ENCODE data around the gene PAQR4. TPM values are rescaled to one million over a fixed set of nuclear protein-coding genes. Genes with fewer than 3 reads are reported as not detected.
A peak's percentile ranks its signal among the peaks of the same experiment; 100 is the strongest.

Gene PAQR4
- total and polyA plus RNA-seq, 8 donors, result 2.7 to 43.2 (median 9.7) TPM

DNA sequence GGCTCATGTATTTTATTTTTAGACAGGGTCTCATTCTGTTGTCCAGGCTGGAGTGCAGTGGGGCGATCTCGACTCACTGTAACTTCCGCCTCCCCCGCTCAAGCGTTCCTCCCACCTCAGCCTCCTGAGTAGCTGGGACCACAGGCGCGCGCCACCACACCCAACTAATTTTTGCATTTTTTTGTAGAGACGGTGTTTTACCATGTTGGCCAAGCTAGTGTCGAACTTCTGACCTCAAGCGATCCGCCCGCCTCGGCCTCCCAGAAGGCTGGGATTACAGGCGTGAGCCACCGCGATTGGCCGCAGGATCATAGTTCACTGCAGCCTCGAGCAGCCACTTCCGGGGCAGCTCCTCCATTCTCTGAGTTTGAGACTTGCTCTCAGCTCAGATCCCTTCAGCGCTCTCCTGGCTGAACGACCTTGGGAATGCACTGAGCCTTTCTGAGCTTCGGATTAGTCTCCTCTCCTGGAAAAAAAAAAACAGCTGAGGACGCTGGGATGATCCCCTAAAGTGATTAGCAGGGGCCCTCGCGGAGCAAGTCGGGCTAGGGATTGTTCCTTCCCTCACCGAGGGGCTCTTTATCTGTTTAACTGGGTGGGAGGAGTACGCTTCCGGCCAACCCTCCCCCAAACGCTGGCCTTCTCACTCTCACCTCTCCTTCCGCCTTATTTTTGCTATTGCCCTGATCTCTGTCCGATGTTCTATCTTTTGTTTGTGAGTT lies 12.2 kb downstream of the PAQR4 start:
- DNase-seq, result no peak
- Histone ChIP-seq H3K27ac (peak overlapping the region in 1 of 5 donors; percentile 92), H3K36me3 (no peaks in the 10 kb centered on the region), H3K4me1 (peaks cover 32 to 69% (median 56%) of the 10 kb centered on the region in 4 donors), H3K27me3 (peaks cover 0 to 20% (median 7%) of the 10 kb centered on the region in 3 donors), H3K9me3 (no peaks in the 10 kb centered on the region), H3K4me3 (peak overlapping the region in 3 of 4 donors; percentile 64 to 79 (median 70))
- TF ChIP-seq EP300 (IDR thresholded peaks at IDR 0.05) (no peak), POLR2AphosphoS5 (IDR thresholded peaks at IDR 0.05) (no peak), POLR2A (IDR thresholded peaks at IDR 0.05) (no peak)
- TF ChIP-seq, protein P1, sequence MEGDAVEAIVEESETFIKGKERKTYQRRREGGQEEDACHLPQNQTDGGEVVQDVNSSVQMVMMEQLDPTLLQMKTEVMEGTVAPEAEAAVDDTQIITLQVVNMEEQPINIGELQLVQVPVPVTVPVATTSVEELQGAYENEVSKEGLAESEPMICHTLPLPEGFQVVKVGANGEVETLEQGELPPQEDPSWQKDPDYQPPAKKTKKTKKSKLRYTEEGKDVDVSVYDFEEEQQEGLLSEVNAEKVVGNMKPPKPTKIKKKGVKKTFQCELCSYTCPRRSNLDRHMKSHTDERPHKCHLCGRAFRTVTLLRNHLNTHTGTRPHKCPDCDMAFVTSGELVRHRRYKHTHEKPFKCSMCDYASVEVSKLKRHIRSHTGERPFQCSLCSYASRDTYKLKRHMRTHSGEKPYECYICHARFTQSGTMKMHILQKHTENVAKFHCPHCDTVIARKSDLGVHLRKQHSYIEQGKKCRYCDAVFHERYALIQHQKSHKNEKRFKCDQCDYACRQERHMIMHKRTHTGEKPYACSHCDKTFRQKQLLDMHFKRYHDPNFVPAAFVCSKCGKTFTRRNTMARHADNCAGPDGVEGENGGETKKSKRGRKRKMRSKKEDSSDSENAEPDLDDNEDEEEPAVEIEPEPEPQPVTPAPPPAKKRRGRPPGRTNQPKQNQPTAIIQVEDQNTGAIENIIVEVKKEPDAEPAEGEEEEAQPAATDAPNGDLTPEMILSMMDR (IDR thresholded peaks at IDR 0.05), result no peak
- intact Hi-C loops (cut with DNase I; ENCODE audit: low total_unique reads), result no loop called here
- WGBS, 5 donors, result 47 to 59% (median 54%) methylated on average over 33 of the region's 33 CpGs

DNA sequence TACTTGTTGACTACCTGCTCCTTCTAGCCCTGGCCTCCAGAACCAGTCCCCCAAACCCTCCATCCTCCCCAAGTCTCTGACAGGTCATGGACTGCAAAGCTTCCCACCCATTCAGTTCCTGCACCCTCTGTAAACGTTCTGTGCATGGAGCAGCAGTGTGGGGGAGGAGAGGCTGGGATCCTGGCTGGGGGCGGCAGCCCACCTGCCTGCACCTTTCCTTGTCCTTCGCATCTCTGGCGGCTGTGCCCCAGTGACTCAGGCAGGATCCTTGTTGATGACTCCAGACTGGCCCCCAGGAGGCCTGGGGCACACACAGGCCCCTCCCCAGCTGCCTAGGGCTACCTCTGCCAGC lies 12.7 kb downstream of the PAQR4 start:
- TF ChIP-seq POLR2AphosphoS5 (IDR thresholded peaks at IDR 0.05) (no peak), EP300 (IDR thresholded peaks at IDR 0.05) (no peak), POLR2A (IDR thresholded peaks at IDR 0.05) (no peak)
- TF ChIP-seq, protein P1 (IDR thresholded peaks at IDR 0.05), result no peak
- H3K27ac ChIP-seq, result no peak overlapping the region
- H3K4me3 ChIP-seq, result no peak overlapping the region
- H3K27me3 ChIP-seq, result peaks cover 0 to 21% (median 7%) of the 10 kb centered on the region in 3 donors
- intact Hi-C loops (cut with DNase I; ENCODE audit: low total_unique reads), result no loop called here
- WGBS, 5 donors, result 67 to 80% (median 73%) methylated on average over 4 of the region's 4 CpGs
- no peaks in the 10 kb centered on the region for H3K9me3 ChIP-seq
- no peaks in the 10 kb centered on the region for H3K36me3 ChIP-seq
- H3K4me1 ChIP-seq, result peaks cover 32 to 65% (median 52%) of the 10 kb centered on the region in 4 donors
- DNase-seq, result no peak

DNA sequence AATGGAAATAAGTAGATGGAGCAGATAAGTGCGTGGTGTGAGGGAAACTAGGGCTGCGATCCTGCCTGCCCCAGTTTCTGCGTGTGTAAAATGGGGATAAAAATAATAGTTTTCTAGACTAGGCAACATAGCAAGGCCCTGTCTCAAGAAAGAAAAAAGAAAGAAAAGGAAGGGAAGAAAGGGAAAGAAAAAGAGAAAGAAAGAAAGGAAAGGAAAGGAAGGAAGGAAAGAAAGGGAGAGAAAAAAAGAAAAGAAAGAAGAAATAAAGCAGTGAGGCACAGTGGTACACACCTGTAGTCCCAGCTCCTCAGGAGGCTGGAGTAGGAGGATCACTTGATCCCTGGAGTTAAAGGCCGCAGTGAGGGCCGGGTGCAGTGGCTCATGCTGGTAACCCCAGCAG lies 13.3 kb downstream of the PAQR4 start:
- Histone ChIP-seq H3K27ac (no peak overlapping the region), H3K4me1 (peaks cover 29 to 60% (median 49%) of the 10 kb centered on the region in 4 donors), H3K36me3 (no peaks in the 10 kb centered on the region), H3K27me3 (peaks cover 0 to 23% (median 7%) of the 10 kb centered on the region in 3 donors), H3K9me3 (no peaks in the 10 kb centered on the region), H3K4me3 (no peak overlapping the region)
- intact Hi-C loops (cut with DNase I; ENCODE audit: low total_unique reads), result no loop called here
- no peak for TF ChIP-seq EP300 (IDR thresholded peaks at IDR 0.05)
- TF ChIP-seq POLR2AphosphoS5 (IDR thresholded peaks at IDR 0.05), result no peak
- TF ChIP-seq POLR2A (IDR thresholded peaks at IDR 0.05), result no peak
- TF ChIP-seq, protein P1 (IDR thresholded peaks at IDR 0.05), result no peak
- WGBS, 5 donors, result 78 to 88% (median 83%) methylated on average over 5 of the region's 5 CpGs
- no peak for DNase-seq

DNA sequence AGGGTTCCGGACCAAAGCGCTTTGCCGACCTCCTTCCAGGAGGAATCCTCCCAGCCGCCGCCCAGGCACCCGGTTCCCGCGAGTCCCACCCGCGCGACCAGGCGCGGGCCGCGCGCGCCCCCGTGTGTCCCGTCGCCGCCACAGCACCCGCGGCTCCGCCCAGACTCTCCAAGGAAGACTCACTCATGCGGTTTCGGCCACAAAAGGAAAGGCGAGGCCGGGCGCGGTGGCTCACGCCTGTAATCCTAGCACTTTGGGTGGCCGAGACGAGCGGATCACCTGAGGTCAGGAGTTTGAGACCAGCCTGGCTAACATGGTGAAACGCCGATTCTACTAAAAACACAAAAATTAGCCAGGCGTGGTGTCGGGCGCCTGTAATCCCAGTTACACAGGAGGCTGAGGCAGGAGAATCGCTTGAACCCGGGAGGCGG lies 14.6 kb downstream of the PAQR4 start:
- peak overlapping the region in 3 of 4 donors; percentile 3 to 26 (median 23) for H3K4me3 ChIP-seq
- no peaks in the 10 kb centered on the region for H3K36me3 ChIP-seq
- peaks cover 0 to 29% (median 7%) of the 10 kb centered on the region in 3 donors for H3K27me3 ChIP-seq
- H3K9me3 ChIP-seq, result no peaks in the 10 kb centered on the region
- WGBS, 5 donors, result 8 to 33% (median 10%) methylated on average over 13 to 42 of the region's 42 CpGs
- H3K27ac ChIP-seq, result peak overlapping the region in 1 of 5 donors; percentile 8
- TF ChIP-seq, protein P1 (IDR thresholded peaks at IDR 0.05), result peak in 5 of 7 experiments; percentile 60 to 97 (median 97)
- TF ChIP-seq POLR2A (IDR thresholded peaks at IDR 0.05) (no peak), POLR2AphosphoS5 (IDR thresholded peaks at IDR 0.05) (peak in 1 of 3 donors; percentile 53)
- intact Hi-C loops (cut with DNase I; ENCODE audit: low total_unique reads), result no loop called here
- peaks cover 21 to 50% (median 44%) of the 10 kb centered on the region in 4 donors for H3K4me1 ChIP-seq
- DNase-seq, result peak; percentile 85 to 92
